Epithelial cell of prostate (primary cell): ENCODE measurements around the gene UBE2D4.
"Not testable (repeated sequence)": the region's sequence is repeated elsewhere in the genome, so short reads cannot be mapped to it uniquely, and the experiment has no call there.

ENCODE experiments used
- DNase-seq: peaks from one replicate; pipeline ENCODE4 v3.0.0-alpha.2; 2011; ENCODE audit warnings: low read depth, low spot score
- H3K27ac ChIP-seq: fragments of 450-650 bp; 2 replicates; pipeline ENCODE4 v1.5.1; 2017; ENCODE audit warnings: mild to moderate bottlenecking

The UBE2D4 gene

GRCh38 chr7:43956027-43956426, 29.8 kb downstream of the UBE2D4 start:
- DNase-seq, result no peak
- no peak overlapping the region for H3K27ac ChIP-seq

GRCh38 chr7:43960933-43961332, 34.7 kb downstream of the UBE2D4 start:
- no peak overlapping the region for H3K27ac ChIP-seq
- DNase-seq, result no peak

GRCh38 chr7:43966392-43966791, 40.2 kb downstream of the UBE2D4 start:
- H3K27ac ChIP-seq, DNase-seq: not testable (repeated sequence)

DNA sequence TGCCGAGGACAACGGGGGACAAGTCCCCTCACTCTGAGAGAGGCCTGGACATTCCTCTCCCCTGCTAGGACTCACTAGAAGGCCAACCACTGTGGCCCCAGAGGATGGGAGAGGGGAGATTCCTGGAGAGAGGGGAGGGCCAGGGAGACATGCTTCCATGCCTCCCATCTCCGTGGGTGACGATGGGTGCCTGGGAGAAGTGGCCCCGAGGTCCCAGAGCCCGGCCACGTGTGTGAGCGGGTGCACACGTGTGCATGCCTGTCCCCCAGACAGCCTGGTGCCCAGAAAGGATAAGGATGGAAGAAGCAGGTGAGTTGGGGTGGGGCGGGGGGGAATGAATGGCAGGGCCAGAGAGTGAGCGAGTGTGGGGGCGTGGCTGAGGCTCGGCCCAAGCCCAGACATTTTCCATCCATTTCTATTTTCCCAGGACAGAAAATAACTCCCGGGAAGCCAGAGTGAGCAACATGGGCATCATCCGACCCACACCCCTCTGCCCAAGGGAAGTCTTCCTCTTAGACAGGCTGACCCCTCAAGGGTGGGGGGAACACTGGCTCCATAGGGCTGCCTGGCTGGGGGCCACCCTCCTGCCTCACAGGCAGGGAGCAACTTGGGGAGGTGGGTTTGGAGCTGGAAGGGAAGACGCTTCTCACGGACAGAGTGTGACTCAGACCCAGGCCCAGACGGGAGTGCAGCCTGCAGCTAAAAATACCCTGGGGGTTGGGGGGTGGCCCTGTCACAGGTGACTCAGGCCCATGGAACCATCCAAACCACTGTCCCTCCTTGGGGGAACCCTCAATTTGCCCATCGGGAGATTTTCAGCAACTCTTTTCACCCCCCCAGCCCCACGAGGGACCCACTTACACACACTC, 42.2 kb downstream of the UBE2D4 start:
- DNase-seq, H3K27ac ChIP-seq: not testable (repeated sequence)

GRCh38 chr7:43969586-43969985, 43.4 kb downstream of the UBE2D4 start:
- H3K27ac ChIP-seq, DNase-seq: not testable (repeated sequence)

DNA sequence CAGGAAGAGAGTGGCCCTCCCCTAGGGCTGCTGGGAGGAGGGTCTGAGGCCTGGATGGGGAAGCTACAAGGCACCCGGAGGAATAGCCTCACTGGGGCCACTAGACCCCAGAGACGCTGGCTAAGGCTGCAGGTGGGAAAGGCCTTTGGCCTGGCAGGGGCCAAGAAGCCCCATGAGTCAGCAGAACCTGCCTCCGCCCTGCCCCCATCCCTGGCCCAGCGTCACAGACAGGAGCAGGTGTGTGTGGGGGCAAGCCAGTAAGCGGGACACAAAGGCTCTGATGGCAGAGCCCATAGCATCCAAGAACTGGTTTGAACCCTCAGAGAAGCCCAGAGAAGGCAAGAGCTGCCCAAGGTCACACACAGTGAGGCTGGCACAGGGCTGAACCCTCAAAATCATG, 44.5 kb downstream of the UBE2D4 start:
- not testable (repeated sequence) for H3K27ac ChIP-seq, DNase-seq

GRCh38 chr7:43974033-43974573, 47.9 kb downstream of the UBE2D4 start:
- DNase-seq, H3K27ac ChIP-seq: not testable (repeated sequence)

DNA sequence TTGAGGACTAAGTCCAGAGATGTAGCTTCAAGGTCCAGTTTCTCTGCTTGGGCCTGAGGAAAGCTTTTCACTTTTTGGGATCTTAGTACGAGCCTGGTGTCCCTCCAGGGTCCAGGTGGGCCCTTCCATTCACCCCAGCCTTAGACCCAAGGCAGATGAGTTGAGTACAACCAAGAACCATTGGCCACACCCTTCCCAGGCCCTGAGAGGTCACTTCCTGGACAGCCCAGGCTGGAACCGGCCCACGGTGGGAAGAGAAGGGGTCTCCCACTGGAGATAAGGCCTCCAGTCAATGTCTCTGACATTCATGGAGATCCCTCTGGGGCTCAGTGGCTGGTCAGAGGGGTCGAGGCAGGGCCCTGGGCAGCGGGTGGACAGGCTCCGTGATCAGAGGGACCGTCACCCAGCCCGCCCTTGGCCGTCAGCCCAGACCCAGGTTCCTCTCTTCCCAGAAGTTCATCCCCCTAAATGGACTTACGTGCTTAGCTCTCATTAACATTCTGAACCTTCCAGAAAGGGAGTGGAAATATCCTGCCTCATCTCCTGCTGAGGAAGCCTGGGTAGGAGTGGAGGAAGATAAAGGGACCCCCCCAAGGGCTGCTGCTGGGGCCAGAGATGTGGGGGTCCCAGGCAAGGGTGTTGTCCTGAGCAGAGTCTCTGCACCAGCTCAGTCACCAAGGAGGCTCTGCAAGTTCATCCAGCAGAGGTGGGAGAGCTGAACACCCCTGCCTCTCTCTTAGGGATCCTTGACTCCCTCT, 48.7 kb downstream of the UBE2D4 start:
- not testable (repeated sequence) for H3K27ac ChIP-seq, DNase-seq

DNA sequence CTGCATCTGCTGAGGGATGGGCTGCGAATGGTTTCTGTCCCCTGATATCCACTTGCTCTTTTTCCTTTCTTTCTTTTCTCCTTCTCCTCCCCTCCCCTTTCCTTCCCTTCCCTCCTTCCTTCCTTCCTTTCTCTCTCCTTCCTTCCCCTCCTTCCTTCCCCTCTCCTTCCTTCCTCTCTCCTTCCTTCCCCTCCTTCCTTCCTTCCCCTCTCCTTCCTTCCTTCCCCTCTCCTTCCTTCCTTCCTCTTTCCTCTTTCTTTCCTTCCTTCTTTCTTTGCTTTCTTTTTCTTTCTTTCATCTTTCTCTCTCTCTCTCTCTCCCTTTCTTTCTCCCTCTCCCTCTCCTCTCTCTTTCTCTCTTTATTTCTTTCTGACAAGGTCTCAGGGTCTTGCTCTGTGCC, 51.3 kb downstream of the UBE2D4 start:
- no peak for DNase-seq
- no peak overlapping the region for H3K27ac ChIP-seq

DNA sequence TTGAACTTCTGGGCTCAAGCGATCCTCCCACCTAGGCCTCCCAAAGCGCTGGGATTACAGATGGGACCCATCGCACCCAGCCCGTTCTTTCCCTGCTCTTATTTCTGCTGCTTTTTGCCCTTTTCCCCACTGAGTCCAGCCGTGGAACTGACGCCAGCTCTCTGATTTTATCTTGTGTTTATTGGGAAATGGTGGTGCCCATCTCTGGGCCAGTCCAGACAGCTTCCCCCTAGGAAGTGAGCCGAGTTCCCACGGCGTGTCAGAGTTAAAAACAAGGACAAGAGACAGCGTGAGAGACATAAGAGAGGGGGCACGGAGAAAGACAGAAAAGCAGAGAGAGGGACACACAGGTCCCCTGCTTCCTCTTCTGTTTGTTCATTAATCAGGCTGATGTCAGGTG, 51.9 kb downstream of the UBE2D4 start:
- not testable (repeated sequence) for DNase-seq

DNA sequence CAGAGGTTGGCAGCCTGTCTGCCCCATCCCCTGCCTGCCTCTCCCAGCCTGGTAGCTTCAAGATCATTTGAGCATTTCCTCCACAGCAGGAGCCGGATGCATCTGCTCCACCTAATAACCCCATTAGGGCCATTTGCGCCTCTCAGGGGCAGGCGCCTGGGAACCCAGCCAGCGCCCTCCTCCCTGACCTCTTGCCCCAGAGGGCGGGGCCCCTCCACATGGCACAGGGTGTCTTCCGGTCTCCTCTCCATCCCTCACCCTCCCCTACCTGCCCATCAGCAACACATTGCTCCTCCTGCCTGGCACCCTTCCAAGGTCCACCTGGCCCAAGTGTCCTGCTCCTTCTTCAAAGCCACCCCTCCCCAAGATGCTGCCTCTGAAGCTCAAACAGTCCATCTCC, 56.6 kb downstream of the UBE2D4 start:
- DNase-seq, H3K27ac ChIP-seq: not testable (repeated sequence)

More for the DNA sequence above, 51.9 kb downstream of the UBE2D4 start:
- H3K27ac ChIP-seq, result not testable (repeated sequence)

DNA sequence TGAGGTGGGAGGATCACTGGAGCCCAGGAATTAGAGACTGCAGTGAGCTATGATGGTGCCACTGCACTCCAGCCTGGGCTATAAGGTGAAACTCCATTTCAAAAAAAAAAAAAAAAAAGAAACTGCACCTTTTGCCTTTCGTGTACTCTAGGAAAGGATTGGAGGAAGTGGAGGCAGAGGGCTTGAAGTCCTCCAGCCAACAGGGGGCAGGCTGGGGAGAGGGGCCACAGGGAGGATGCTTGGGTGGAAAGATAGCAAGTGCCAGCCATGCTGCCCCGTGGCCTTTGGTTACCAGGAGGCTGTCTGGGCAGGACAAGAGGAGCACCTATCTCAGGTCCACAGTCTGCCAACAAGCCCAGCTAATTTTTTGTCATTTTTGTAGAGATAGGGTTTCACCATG, 57.5 kb downstream of the UBE2D4 start:
- not testable (repeated sequence) for H3K27ac ChIP-seq, DNase-seq

- DNase-seq, H3K27ac ChIP-seq: not testable (repeated sequence)
Measured at GRCh38 chr7:43985904-43986864, 59.9 kb downstream of the UBE2D4 start.

DNA sequence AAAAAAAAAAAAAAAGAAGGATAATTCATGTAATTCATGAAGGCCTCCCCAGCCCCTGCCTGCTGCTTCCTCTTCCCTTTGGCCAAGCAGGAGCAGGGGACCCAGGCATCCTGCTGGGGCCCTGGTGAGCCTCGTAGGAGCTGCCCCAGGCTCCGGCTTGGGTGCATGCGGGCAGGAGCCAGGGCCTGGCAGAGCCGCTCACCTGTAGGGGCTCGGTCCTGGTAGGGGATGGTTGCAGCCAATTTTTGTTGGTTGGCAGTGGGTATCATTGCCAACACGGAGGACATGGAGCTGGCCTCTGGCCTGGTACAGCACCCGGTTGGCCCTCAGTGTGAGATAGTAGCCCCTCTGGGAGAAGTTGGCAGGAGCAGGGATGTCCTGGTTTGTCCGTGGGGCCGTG, 61.2 kb downstream of the UBE2D4 start:
- H3K27ac ChIP-seq, DNase-seq: not testable (repeated sequence)

- not testable (repeated sequence) for DNase-seq, H3K27ac ChIP-seq
Measured at GRCh38 chr7:43990011-43990585, 63.9 kb downstream of the UBE2D4 start.

DNA sequence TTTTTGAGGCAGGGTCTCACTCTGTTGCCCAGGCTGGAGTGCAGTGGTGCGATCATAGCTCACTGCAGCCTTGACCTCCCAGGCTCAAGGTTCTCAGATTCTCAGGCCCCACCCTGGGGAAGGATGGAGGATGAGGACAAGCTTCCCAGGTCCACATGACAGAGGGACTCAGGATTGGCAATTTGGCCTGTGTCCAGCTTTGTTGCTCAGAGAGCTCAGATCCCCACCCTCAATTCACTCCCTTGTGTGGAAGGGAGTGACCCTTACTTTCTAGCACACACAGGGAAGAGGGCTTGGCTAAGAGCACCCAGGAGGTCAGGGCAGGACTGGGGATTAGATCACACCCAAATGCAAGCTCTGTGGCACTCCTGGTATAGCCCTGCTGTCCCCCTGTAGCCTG, 64.6 kb downstream of the UBE2D4 start:
- not testable (repeated sequence) for DNase-seq, H3K27ac ChIP-seq

- peak overlapping the region; percentile 60 for H3K27ac ChIP-seq
- not testable (repeated sequence) for DNase-seq
Measured at GRCh38 chr7:43992896-43993295, 66.7 kb downstream of the UBE2D4 start.

DNA sequence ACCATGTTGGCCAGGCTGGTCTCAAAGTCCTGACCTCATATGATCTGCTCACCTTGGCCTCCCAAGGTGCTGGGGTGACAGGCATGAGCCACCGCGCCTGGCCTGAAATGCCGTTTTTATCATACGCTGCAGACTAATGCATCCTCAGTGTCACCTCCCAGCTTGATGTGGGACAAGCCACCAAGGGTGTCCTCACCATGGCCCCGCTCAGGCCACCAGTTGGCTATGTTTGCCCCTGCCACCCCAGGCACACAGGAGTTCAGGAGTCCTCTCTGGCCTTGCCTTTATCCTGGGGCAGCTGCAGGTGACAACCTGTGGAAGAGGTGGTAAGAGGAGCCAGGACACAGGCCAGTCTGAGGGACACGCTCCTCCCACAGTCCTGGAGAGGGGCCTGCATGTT, 68.4 kb downstream of the UBE2D4 start:
- not testable (repeated sequence) for H3K27ac ChIP-seq, DNase-seq

DNA sequence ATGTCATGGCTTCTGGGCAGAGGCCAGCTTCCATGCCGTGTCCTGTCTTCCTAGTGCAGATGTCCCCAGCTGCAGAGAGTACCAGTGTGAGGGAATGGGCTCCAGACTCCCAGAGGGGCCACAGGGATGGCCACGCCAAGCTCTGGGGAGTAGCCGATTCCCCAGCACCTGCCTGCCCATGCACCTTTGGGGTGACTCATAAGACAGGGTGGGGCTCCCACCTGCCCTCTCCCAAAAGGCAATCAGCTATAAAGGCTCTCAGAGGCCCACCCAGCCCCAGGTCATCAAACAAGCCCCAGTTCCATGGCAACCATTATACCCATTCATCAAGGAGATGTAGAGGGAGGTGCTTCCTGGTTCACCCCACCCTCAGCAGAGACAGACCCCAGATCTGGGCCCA, 71.3 kb downstream of the UBE2D4 start, which contains the start of gene SPDYE1:
SPDYE1 (plus strand) TSS at position 366 of the 400 bp plus-strand sequence. CDS start 2,053 bp downstream, outside the sequence.
- DNase-seq, H3K27ac ChIP-seq: not testable (repeated sequence)
